HCT116 (cell line): ENCODE results near the gene GPRC5C. TPM values are rescaled to one million over a fixed set of nuclear protein-coding genes. Genes with fewer than 3 reads are reported as not detected.

Experiments used
- ATAC-seq: fragments of 200-7000 bp; cut with Tn5 transposase; 2 replicates; pipeline ENCODE4 v1.9.1; 2020; ENCODE audit warnings: mild to moderate bottlenecking, moderate library complexity
- BruUV-seq: library from RNA; stranded (reverse); fragments of 400-500 nt; replicated peaks from 2 replicates; lab custom pipeline; 2021; lab: Mats Ljungman, UMichigan
- CTCF ChIA-PET: fragments of 300-600 bp; sonication (Branson Sonifier 250); formaldehyde crosslinking; loops from one replicate; lab custom pipeline; 2021; ENCODE audit warnings: antibody characterized with exemption; lab: Charles Lee
- POLR2A ChIA-PET: fragments of 300-600, 350-600 bp; sonication (Branson Sonifier 250); formaldehyde crosslinking; loops from one replicate; lab custom pipeline; 2021; ENCODE audit warnings: antibody characterized with exemption; lab: Charles Lee
- RAD21 ChIA-PET, 2 experiments: fragments of 300-600 bp; sonication (Branson Sonifier 250); formaldehyde crosslinking; loops; one replicate each; lab custom pipeline; 2023; ENCODE audit warnings: low total read pairs in 2 of 2; ENCODE audit not compliant: uncharacterized antibody in 2 of 2, unreplicated experiment in 2 of 2, low non-redundant PET in 1 of 2; lab: Charles Lee
- DNase-seq: peaks from one replicate; pipeline ENCODE4 v3.0.0-alpha.2; 2010; ENCODE audit warnings: low read depth, low spot score
- H2AFZ ChIP-seq: fragments of 200-600 bp; shearing (Covaris generic), sonication (generic); 2 replicates; pipeline ENCODE4 v1.6.1; 2017; ENCODE audit warnings: low read depth, mixed run types, mixed read lengths, antibody characterized with exemption, low read length; ENCODE audit not compliant: poor library complexity, severe bottlenecking
- H3K27ac ChIP-seq: 2 replicates; pipeline ENCODE4 v1.5.1; 2012; ENCODE audit warnings: low read depth, low read length
- H3K27me3 ChIP-seq: fragments of 200-600 bp; sonication (generic); 2 replicates; pipeline ENCODE4 v1.6.1; 2016; ENCODE audit warnings: mixed run types, low read length, mixed read lengths; ENCODE audit not compliant: insufficient read depth
- H3K36me3 ChIP-seq, 2 experiments: fragments of 200-500 bp in 1 of 2; fragments of 200-600 bp in 1 of 2; sonication (Bioruptor generic) in 1 of 2; sonication (generic) in 1 of 2; 2 replicates each; pipeline versions ENCODE4 v1.5.1 to v1.6.1; 2014 to 2016; ENCODE audit warnings: low read length in 2 of 2, inconsistent platforms in 1 of 2, mixed read lengths in 1 of 2, mixed run types in 1 of 2; ENCODE audit not compliant: insufficient read depth in 2 of 2, control insufficient read depth in 1 of 2
- H3K4me1 ChIP-seq, 2 experiments: fragments of 200-600 bp in 1 of 2; sonication (generic) in 1 of 2; 2 replicates each; pipeline versions ENCODE4 v1.5.1 to v1.6.1; 2012 to 2017; ENCODE audit warnings: low read length in 2 of 2, inconsistent platforms in 1 of 2, mild to moderate bottlenecking in 1 of 2, mixed read lengths in 1 of 2, mixed run types in 1 of 2, moderate library complexity in 1 of 2; ENCODE audit not compliant: insufficient read depth in 2 of 2, control insufficient read depth in 1 of 2
- H3K4me2 ChIP-seq: fragments of 200-600 bp; sonication (generic); 2 replicates; pipeline ENCODE4 v1.6.1; 2017; ENCODE audit warnings: mixed run types, low read length, mixed read lengths
- H3K4me3 ChIP-seq, 2 experiments: fragments of 200-600 bp in 1 of 2; sonication (generic) in 1 of 2; replicated peaks in 1 of 2; 2 replicates each; pipeline ENCODE4 v1.5.1; 2011 to 2016; ENCODE audit warnings: low read length in 2 of 2, control low read depth in 1 of 2, low read depth in 1 of 2, mild to moderate bottlenecking in 1 of 2, mixed read lengths in 1 of 2, mixed run types in 1 of 2
- H3K79me2 ChIP-seq: fragments of 200-600 bp; sonication (generic); 2 replicates; pipeline ENCODE4 v1.6.1; 2017; ENCODE audit warnings: mild to moderate bottlenecking, mixed run types, low read length, moderate library complexity, mixed read lengths; ENCODE audit not compliant: insufficient read depth
- H3K9ac ChIP-seq: fragments of 200-600 bp; sonication (generic); 2 replicates; pipeline ENCODE4 v1.6.1; 2016; ENCODE audit warnings: low read length, mixed read lengths
- H3K9me2 ChIP-seq: fragments of 200-600 bp; sonication (generic), shearing (Covaris generic); 2 replicates; pipeline ENCODE4 v1.6.1; 2017; ENCODE audit warnings: mixed run types, mild to moderate bottlenecking, moderate library complexity; ENCODE audit not compliant: insufficient read depth
- H3K9me3 ChIP-seq, 2 experiments: fragments of 200-500 bp in 1 of 2; fragments of 200-600 bp in 1 of 2; sonication (Bioruptor generic) in 1 of 2; sonication (generic) in 1 of 2; 2 replicates each; pipeline ENCODE4 v1.6.1; 2014 to 2017; ENCODE audit warnings: low read length in 2 of 2, mixed read lengths in 2 of 2, inconsistent platforms in 1 of 2, low read depth in 1 of 2, mild to moderate bottlenecking in 1 of 2, mixed run types in 1 of 2, moderate library complexity in 1 of 2; ENCODE audit not compliant: control insufficient read depth in 1 of 2, insufficient read depth in 1 of 2
- H4K20me1 ChIP-seq: fragments of 200-600 bp; sonication (generic), shearing (Covaris generic); 2 replicates; pipeline ENCODE4 v1.6.1; 2017; ENCODE audit warnings: mixed run types, mild to moderate bottlenecking, moderate library complexity; ENCODE audit not compliant: insufficient read depth
- ATF3 ChIP-seq: IDR thresholded peaks from 2 replicates; pipeline ENCODE4 v1.6.1; 2012
- CBX3 ChIP-seq: IDR thresholded peaks from 2 replicates; pipeline ENCODE4 v1.6.1; 2012; ENCODE audit warnings: low read depth
- CEBPB ChIP-seq: IDR thresholded peaks from 2 replicates; pipeline ENCODE4 v1.6.1; 2012; ENCODE audit warnings: low read depth
- CTCF ChIP-seq, 3 experiments: fragments of 200-600 bp in 1 of 3; sonication (generic) in 1 of 3; IDR thresholded peaks in 2 of 3; conservative IDR thresholded peaks in 1 of 3; 2 replicates each; pipeline ENCODE4 v1.5.1; 2012 to 2017; ENCODE audit warnings: low read depth in 2 of 3, low read length in 2 of 3, antibody characterized with exemption in 1 of 3, borderline replicate concordance in 1 of 3, control low read depth in 1 of 3, mild to moderate bottlenecking in 1 of 3, mixed read lengths in 1 of 3, mixed run types in 1 of 3, moderate library complexity in 1 of 3; ENCODE audit not compliant: insufficient read depth in 1 of 3
- EGR1 ChIP-seq: IDR thresholded peaks from 2 replicates; pipeline ENCODE4 v1.6.1; 2012; ENCODE audit warnings: low read depth
- ELF1 ChIP-seq: IDR thresholded peaks from 2 replicates; pipeline ENCODE4 v1.6.1; 2012; ENCODE audit warnings: low read depth, borderline replicate concordance
- EZH2 ChIP-seq: fragments of 200-600 bp; sonication (generic); IDR thresholded peaks from 2 replicates; pipeline ENCODE4 v1.6.1; 2017; ENCODE audit warnings: antibody characterized with exemption, mixed run types
- EZH2phosphoT487 ChIP-seq: fragments of 200-600 bp; IDR thresholded peaks from 2 replicates; pipeline ENCODE4 v1.6.1; 2018; ENCODE audit warnings: antibody characterized with exemption, borderline replicate concordance
- FOSL1 ChIP-seq: IDR thresholded peaks from 2 replicates; pipeline ENCODE4 v1.6.1; 2012; ENCODE audit warnings: low read depth
- JUND ChIP-seq: IDR thresholded peaks from 2 replicates; pipeline ENCODE4 v1.6.1; 2012
- MAX ChIP-seq: IDR thresholded peaks from 2 replicates; pipeline ENCODE4 v1.6.1; 2012
- POLR2A ChIP-seq: IDR thresholded peaks from 2 replicates; pipeline ENCODE4 v1.7.0; 2011; ENCODE audit warnings: borderline replicate concordance; ENCODE audit not compliant: insufficient read depth, insufficient read length; ENCODE audit errors: extremely low read depth
- POLR2AphosphoS5 ChIP-seq: IDR thresholded peaks from 2 replicates; pipeline ENCODE4 v1.6.1; 2011; ENCODE audit warnings: mild to moderate bottlenecking, low read depth, low read length, moderate library complexity
- RAD21 ChIP-seq: IDR thresholded peaks from 2 replicates; pipeline ENCODE4 v1.6.1; 2012; ENCODE audit warnings: low read depth, mild to moderate bottlenecking
- REST ChIP-seq: IDR thresholded peaks from 2 replicates; pipeline ENCODE4 v1.6.1; 2012; ENCODE audit warnings: low read depth
- SIN3A ChIP-seq: IDR thresholded peaks from 2 replicates; pipeline ENCODE4 v1.6.1; 2012; ENCODE audit warnings: low read depth
- SP1 ChIP-seq: IDR thresholded peaks from 2 replicates; pipeline ENCODE4 v1.6.1; 2012; ENCODE audit warnings: low read depth
- SRF ChIP-seq: IDR thresholded peaks from 2 replicates; pipeline ENCODE4 v1.6.1; 2012; ENCODE audit warnings: low read depth
- TCF7L2 ChIP-seq: IDR thresholded peaks from 2 replicates; pipeline ENCODE4 v1.7.0; 2011; ENCODE audit warnings: borderline replicate concordance, inconsistent platforms; ENCODE audit not compliant: insufficient read depth, insufficient read length; ENCODE audit errors: extremely low read depth
- YY1 ChIP-seq: IDR thresholded peaks from 2 replicates; pipeline ENCODE4 v1.6.1; 2011; ENCODE audit warnings: low read length, low read depth, moderate library complexity, mild to moderate bottlenecking; ENCODE audit not compliant: insufficient replicate concordance; ENCODE audit errors: extremely low read depth
- ZFX ChIP-seq: fragments of 450-650 bp; IDR thresholded peaks from 2 replicates; pipeline ENCODE4 v1.6.1; 2017
- ZNF274 ChIP-seq: fragments of 200-500 bp; sonication (Bioruptor generic); IDR thresholded peaks from 2 replicates; pipeline ENCODE4 v1.6.1; 2014; ENCODE audit warnings: mild to moderate bottlenecking, low read depth, low read length, inconsistent platforms
- intact Hi-C: fragments of 100-400 bp; cut with micrococcal nuclease; formaldehyde crosslinking; loops from 2 replicates; pipeline ENCODE4 v1.10.0; 2022
- total RNA-seq: library from RNA; stranded (reverse); gene quantifications from one replicate; pipeline ENCODE4 v1.2.1, GENCODE V29; 2021; ENCODE audit not compliant: unreplicated experiment

GPRC5C gene
- total RNA-seq, 1 experiment from 2014 or later: 54.4 TPM

- ChIA-PET RAD21 (interaction anchor here (0.8 to 1.6 kb wide), 4 partner anchors 29 to 49 kb away, joined by 3 to 4 read pairs (median 3); no protein-coding TSS in a partner anchor), CTCF (interaction anchor here (0.9 to 1.2 kb wide), 3 partner anchors 18 to 46 kb away, joined by 3 to 6 read pairs (median 4); no protein-coding TSS in a partner anchor), POLR2A (interaction anchor here (1.2 kb wide), 1 partner anchor 9 kb away, joined by 3 read pairs; no protein-coding TSS in a partner anchor)
- Histone ChIP-seq H3K9me2 (no peaks in the 10 kb centered on the region), H3K4me3 (no peak overlapping the region), H4K20me1 (no peaks in the 10 kb centered on the region), H3K9me3 (no peaks in the 10 kb centered on the region), H3K79me2 (no peaks in the 10 kb centered on the region), H3K36me3 (no peaks in the 10 kb centered on the region), H3K27me3 (no peaks in the 10 kb centered on the region), H3K4me2 (no peak overlapping the region), H2AFZ (no peak overlapping the region), H3K4me1 (peaks cover 0 to 19% of the 10 kb centered on the region in 2 experiments; a peak in 2 of 4 replicates), H3K9ac (no peak overlapping the region), H3K27ac (no peak overlapping the region)
- intact Hi-C loops: no loop called here
- DNase-seq (no peak), ATAC-seq (peak; percentile 88)
- no TSS peak for BruUV-seq
- TF ChIP-seq POLR2AphosphoS5 (no peak), TCF7L2 (no peak), POLR2A (no peak), CEBPB (no peak), EZH2phosphoT487 (no peak), EZH2 (no peak), SIN3A (no peak), ELF1 (no peak), ZFX (no peak), FOSL1 (no peak; the same call in 1 of the 2 replicates), SP1 (no peak), JUND (no peak; the same call in 1 of the 2 replicates), YY1 (no peak), REST (no peak), ATF3 (no peak), MAX (peak; percentile 72; the same call in 1 of the 2 replicates), CBX3 (peak; percentile 57; the same call in 1 of the 2 replicates), RAD21 (peak; percentile 80), ZNF274 (no peak), SRF (no peak), EGR1 (no peak), CTCF (IDR thresholded peaks at IDR 0.05 in 2 of 3, conservative IDR thresholded peaks at IDR 0.05 in 1 of 3; ENCODE audit: borderline replicate concordance in 1 of 3, insufficient read depth in 1 of 3, low read depth in 2 of 3, low read length in 2 of 3) (peak in 1 of 3 experiments; percentile 23; a peak in 2 of 6 replicates)
These were observed 23.6 kb upstream of the GPRC5C start for GRCh38 chr17:74408262-74408661.
